B cell (primary cell): Measurements from ENCODE around the gene ARHGAP19. TPM values are rescaled to one million over a fixed set of nuclear protein-coding genes. Genes with fewer than 3 reads are reported as not detected.

Experiments used
- ATAC-seq: fragments of 200-7000 bp; cut with Tn5 transposase; one replicate; pipeline ENCODE4 v1.10.0; 2021; ENCODE audit warnings: low read depth, mild to moderate bottlenecking, moderate number of reproducible peaks, moderate library complexity
- CTCF ChIA-PET: fragments of 350-600 bp; sonication (Branson Sonifier 250); formaldehyde crosslinking; loops from one replicate; lab custom pipeline; 2021; ENCODE audit warnings: antibody characterized with exemption, inconsistent platforms; lab: Charles Lee
- POLR2A ChIA-PET: fragments of 350-600 bp; sonication (Branson Sonifier 250); formaldehyde crosslinking; loops from one replicate; lab custom pipeline; 2021; ENCODE audit warnings: antibody characterized with exemption; lab: Charles Lee
- DNase-seq: peaks from one replicate; pipeline ENCODE4 v3.0.0; 2013
- H2AFZ ChIP-seq: 2 replicates; pipeline ENCODE4 v1.6.1; 2012; ENCODE audit warnings: mild to moderate bottlenecking, low read depth, low read length; ENCODE audit not compliant: insufficient read depth, poor library complexity, severe bottlenecking
- H3K27ac ChIP-seq, 2 donors: 1 replicate in 1 of 2; 2 replicates in 1 of 2; pipeline ENCODE4 v1.5.1; 2012 to 2013; ENCODE audit warnings: low read length in 2 of 2, mild to moderate bottlenecking in 2 of 2, moderate library complexity in 1 of 2
- H3K27me3 ChIP-seq, 4 experiments: fragments of 200-600 bp in 1 of 4; sonication (generic) in 1 of 4; replicated peaks in 1 of 4; 1 replicate in 2 of 4; 2 replicates in 2 of 4; pipeline versions ENCODE4 v1.6.1 to v1.7.0; 2013 to 2016; ENCODE audit warnings: low read length in 3 of 4, mild to moderate bottlenecking in 2 of 4, mixed read lengths in 1 of 4, moderate library complexity in 1 of 4; ENCODE audit not compliant: insufficient read depth in 4 of 4, control insufficient read depth in 3 of 4; ENCODE audit errors: control extremely low read depth in 1 of 4
- H3K36me3 ChIP-seq, 2 experiments: replicated peaks in 1 of 2; 1 replicate in 1 of 2; 2 replicates in 1 of 2; pipeline versions ENCODE4 v1.6.1 to v1.7.1; 2013; ENCODE audit warnings: low read length in 1 of 2; ENCODE audit not compliant: insufficient read depth in 2 of 2, control insufficient read depth in 1 of 2; ENCODE audit errors: control extremely low read depth in 1 of 2, extremely low read depth in 1 of 2
- H3K4me1 ChIP-seq, 2 donors: fragments of 200-600 bp in 1 of 2; sonication (generic) in 1 of 2; 1 replicate in 1 of 2; 2 replicates in 1 of 2; pipeline versions ENCODE4 v1.5.1 to v1.6.1; 2013 to 2017; ENCODE audit warnings: low read length in 2 of 2; ENCODE audit not compliant: control insufficient read depth in 2 of 2, insufficient read depth in 2 of 2
- H3K4me2 ChIP-seq: replicated peaks from 2 replicates; pipeline ENCODE3; 2012; ENCODE audit warnings: mild to moderate bottlenecking, low read depth, low read length; ENCODE audit not compliant: poor library complexity, severe bottlenecking
- H3K4me3 ChIP-seq, 5 experiments: fragments of 200-600 bp in 1 of 5; sonication (generic) in 1 of 5; 1 replicate in 3 of 5; 2 replicates in 2 of 5; pipeline versions ENCODE4 v1.5.1 to v1.7.0; 2011 to 2016; ENCODE audit warnings: low read length in 4 of 5, mild to moderate bottlenecking in 4 of 5, low read depth in 2 of 5, control low read depth in 1 of 5, moderate library complexity in 1 of 5; ENCODE audit not compliant: insufficient read depth in 1 of 5; ENCODE audit errors: control extremely low read depth in 1 of 5, extremely low read depth in 1 of 5
- H3K79me2 ChIP-seq: fragments of 200-600 bp; sonication (generic); one replicate; pipeline ENCODE4 v1.6.0; 2016; ENCODE audit warnings: low read length; ENCODE audit not compliant: control insufficient read depth, insufficient read depth
- H3K9ac ChIP-seq: fragments of 200-600 bp; sonication (generic); 2 replicates; pipeline ENCODE4 v1.6.1; 2017; ENCODE audit warnings: mild to moderate bottlenecking, low read length, moderate library complexity
- H3K9me3 ChIP-seq, 3 donors: one replicate each; pipeline versions ENCODE4 v1.6.1 to v1.7.1; 2013; ENCODE audit warnings: low read length in 2 of 3; ENCODE audit not compliant: control insufficient read depth in 2 of 3, insufficient read depth in 1 of 3; ENCODE audit errors: control extremely low read depth in 1 of 3
- H4K20me1 ChIP-seq: 2 replicates; pipeline ENCODE4 v1.6.0; 2012; ENCODE audit warnings: mild to moderate bottlenecking, low read length; ENCODE audit not compliant: insufficient read depth, control insufficient read depth, poor library complexity, severe bottlenecking
- H3K27ac Mint-ChIP-seq: one replicate; pipeline ENCODE4 v1.8.0; 2021; ENCODE audit warnings: mixed read lengths
- H3K27me3 Mint-ChIP-seq: one replicate; pipeline ENCODE4 v1.8.0; 2021; ENCODE audit warnings: mixed read lengths
- H3K4me1 Mint-ChIP-seq: one replicate; pipeline ENCODE4 v1.8.0; 2021; ENCODE audit warnings: mixed read lengths
- H3K4me3 Mint-ChIP-seq: one replicate; pipeline ENCODE4 v1.8.0; 2021; ENCODE audit warnings: mixed read lengths
- H3K9me3 Mint-ChIP-seq: one replicate; pipeline ENCODE4 v1.8.0; 2022; ENCODE audit warnings: mixed read lengths; ENCODE audit not compliant: insufficient read depth
- EZH2 ChIP-seq: IDR thresholded peaks from 2 replicates; pipeline ENCODE4 v1.6.1; 2012; ENCODE audit warnings: borderline replicate concordance, low read depth, mild to moderate bottlenecking, moderate library complexity, low read length; ENCODE audit not compliant: insufficient read depth, poor library complexity, severe bottlenecking
- WGBS: methylation state at CpG from one replicate; pipeline ENCODE4 v1.1.5; 2013; ENCODE audit warnings: missing lambda C conversion rate; ENCODE audit not compliant: insufficient coverage; 5-methylcytosine and 5-hydroxymethylcytosine counted together
- intact Hi-C: fragments of 100-400 bp; cut with micrococcal nuclease; formaldehyde crosslinking; loops from one replicate; pipeline ENCODE4 v1.10.0; 2022
- polyA plus RNA-seq: library from polyadenylated mRNA; depleted of rRNA; stranded (reverse); fragments of >200 nt; gene quantifications from 2 replicates; pipeline ENCODE4 v1.2.3, GENCODE V29; 2012
- total RNA-seq, 2 donors: library from RNA; stranded (reverse); fragments of 120-200 nt in 1 of 2; gene quantifications; 1 replicate in 1 of 2; 2 replicates in 1 of 2; pipeline versions ENCODE4 v1.2.3 to v1.2.4, GENCODE V29; 2013 to 2022
- TF ChIP-seq, protein P1 (sequence below): fragments of 200-600 bp; IDR thresholded peaks from one replicate; pipeline ENCODE4 v1.8.0; 2022; ENCODE audit warnings: antibody characterized with exemption, mild to moderate bottlenecking

ARHGAP19 gene
- total and polyA plus RNA-seq, 2 donors (not counting 1 experiment from before 2014, with no cell fraction given) = 6.4 to 22.5 TPM

DNA sequence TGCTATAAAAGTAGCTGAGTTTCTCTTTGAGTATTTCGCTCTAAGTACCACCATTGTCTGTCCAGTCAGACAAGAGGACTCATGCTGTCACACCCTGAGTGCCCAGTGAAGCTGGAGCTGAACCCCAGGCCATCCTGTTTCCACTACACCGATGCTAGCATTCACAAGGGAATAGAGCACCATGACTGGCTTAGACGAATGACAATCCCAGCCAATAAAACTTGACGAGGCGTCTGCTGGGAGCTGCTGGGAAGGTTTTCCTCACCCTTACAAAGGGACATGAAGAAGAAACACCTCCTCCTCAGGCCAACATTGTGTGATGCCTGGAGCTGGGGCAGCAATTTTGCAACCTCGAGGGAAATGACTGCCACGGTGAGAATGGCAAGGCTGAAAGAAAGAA is 89.2 kb downstream of the ARHGAP19 start:
- Mint-ChIP-seq H3K4me1 (peaks cover 32% of the 10 kb centered on the region), H3K4me3 (no peak overlapping the region), H3K9me3 (no peaks in the 10 kb centered on the region), H3K27me3 (peaks cover 8% of the 10 kb centered on the region), H3K27ac (no peak overlapping the region)
- Histone ChIP-seq H3K36me3 (no peaks in the 10 kb centered on the region), H3K9ac (no peak overlapping the region), H3K4me3 (no peak overlapping the region), H3K79me2 (no peaks in the 10 kb centered on the region), H3K4me1 (peaks cover 31 to 32% of the 10 kb centered on the region in 2 donors), H2AFZ (no peak overlapping the region), H3K27me3 (peaks cover 0 to 19% (median 1%) of the 10 kb centered on the region in 4 experiments), H3K9me3 (peaks cover 0 to 5% (median 0%) of the 10 kb centered on the region in 3 donors), H3K4me2 (no peak overlapping the region), H4K20me1 (no peaks in the 10 kb centered on the region), H3K27ac (no peak overlapping the region)
- TF ChIP-seq EZH2 = no peak
- TF ChIP-seq, protein P1, sequence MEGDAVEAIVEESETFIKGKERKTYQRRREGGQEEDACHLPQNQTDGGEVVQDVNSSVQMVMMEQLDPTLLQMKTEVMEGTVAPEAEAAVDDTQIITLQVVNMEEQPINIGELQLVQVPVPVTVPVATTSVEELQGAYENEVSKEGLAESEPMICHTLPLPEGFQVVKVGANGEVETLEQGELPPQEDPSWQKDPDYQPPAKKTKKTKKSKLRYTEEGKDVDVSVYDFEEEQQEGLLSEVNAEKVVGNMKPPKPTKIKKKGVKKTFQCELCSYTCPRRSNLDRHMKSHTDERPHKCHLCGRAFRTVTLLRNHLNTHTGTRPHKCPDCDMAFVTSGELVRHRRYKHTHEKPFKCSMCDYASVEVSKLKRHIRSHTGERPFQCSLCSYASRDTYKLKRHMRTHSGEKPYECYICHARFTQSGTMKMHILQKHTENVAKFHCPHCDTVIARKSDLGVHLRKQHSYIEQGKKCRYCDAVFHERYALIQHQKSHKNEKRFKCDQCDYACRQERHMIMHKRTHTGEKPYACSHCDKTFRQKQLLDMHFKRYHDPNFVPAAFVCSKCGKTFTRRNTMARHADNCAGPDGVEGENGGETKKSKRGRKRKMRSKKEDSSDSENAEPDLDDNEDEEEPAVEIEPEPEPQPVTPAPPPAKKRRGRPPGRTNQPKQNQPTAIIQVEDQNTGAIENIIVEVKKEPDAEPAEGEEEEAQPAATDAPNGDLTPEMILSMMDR = no peak
- no peak for ATAC-seq
- ChIA-PET CTCF (interaction anchor here (0.9 to 12.7 kb wide), 5 partner anchors 10 to 166 kb away, joined by 3 to 412 read pairs (median 9); no protein-coding TSS in a partner anchor), POLR2A (no interaction called here)
- WGBS = 88% methylated on average over 7 of the region's 7 CpGs
- intact Hi-C loops = no loop called here
- DNase-seq = no peak

DNA sequence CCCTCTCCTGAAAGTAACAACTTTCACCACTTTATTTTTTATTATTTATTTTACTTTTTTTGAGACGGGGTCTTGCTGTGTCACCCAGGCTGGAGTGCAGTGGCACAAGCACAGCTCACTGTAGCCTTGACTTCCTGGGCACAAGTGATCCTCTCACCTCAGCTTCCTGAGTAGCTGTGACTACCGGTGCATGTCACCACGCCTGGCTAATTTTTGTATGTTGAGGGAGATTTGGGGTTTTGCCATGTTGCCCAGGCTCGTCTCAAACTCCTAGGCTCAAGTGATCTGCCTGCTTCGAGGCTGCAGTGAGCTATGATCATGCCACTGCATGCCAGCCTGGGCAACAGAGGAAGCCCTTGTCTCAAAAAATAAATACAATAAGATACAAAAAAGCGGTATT is 91.8 kb downstream of the ARHGAP19 start:
- peak overlapping the region in 1 of 5 experiments; percentile 4 for H3K4me3 ChIP-seq
- no peak for TF ChIP-seq EZH2
- TF ChIP-seq, protein P1 = no peak
- H2AFZ ChIP-seq = no peak overlapping the region
- WGBS = 0% methylated on average over 3 of the region's 6 CpGs
- H3K27ac ChIP-seq = no peak overlapping the region
- peak overlapping the region; percentile 45 for H3K4me2 ChIP-seq
- H3K4me1 ChIP-seq = peaks cover 37 to 44% of the 10 kb centered on the region in 2 donors
- DNase-seq (peak; percentile 61), ATAC-seq (peak; percentile 40)
- Mint-ChIP-seq H3K9me3 (no peaks in the 10 kb centered on the region), H3K27me3 (peaks cover 16% of the 10 kb centered on the region), H3K27ac (no peak overlapping the region), H3K4me3 (peak overlapping the region; percentile 40), H3K4me1 (peaks cover 35% of the 10 kb centered on the region)
- no peaks in the 10 kb centered on the region for H4K20me1 ChIP-seq
- H3K9ac ChIP-seq = no peak overlapping the region
- intact Hi-C loops = no loop called here
- ChIA-PET CTCF (interaction anchor here (0.9 to 11.3 kb wide), 4 partner anchors 9 to 560 kb away, joined by 3 to 140 read pairs (median 40); no protein-coding TSS in a partner anchor), POLR2A (no interaction called here)
- peaks cover 0 to 5% (median 0%) of the 10 kb centered on the region in 3 donors for H3K9me3 ChIP-seq
- no peaks in the 10 kb centered on the region for H3K79me2 ChIP-seq
- H3K27me3 ChIP-seq = peaks cover 0 to 22% (median 2%) of the 10 kb centered on the region in 4 experiments
- H3K36me3 ChIP-seq = no peaks in the 10 kb centered on the region
